HG02970 (cell line): ENCODE data around the gene MAP2K5.

Experiments used
- ATAC-seq: cut with Tn5 transposase; IDR thresholded peaks from one replicate; pipeline ENCODE4 v1.9.1; 2021; ENCODE audit warnings: mild to moderate bottlenecking, moderate library complexity, moderate number of reproducible peaks; ENCODE audit not compliant: unreplicated experiment, low FRiP score

Gene MAP2K5

GRCh38 chr15:67716171-67716570, 173.7 kb downstream of the MAP2K5 start:
- ATAC-seq: no peak

- ATAC-seq: no peak
Observed at GRCh38 chr15:67717776-67718175, 175.3 kb downstream of the MAP2K5 start.

DNA sequence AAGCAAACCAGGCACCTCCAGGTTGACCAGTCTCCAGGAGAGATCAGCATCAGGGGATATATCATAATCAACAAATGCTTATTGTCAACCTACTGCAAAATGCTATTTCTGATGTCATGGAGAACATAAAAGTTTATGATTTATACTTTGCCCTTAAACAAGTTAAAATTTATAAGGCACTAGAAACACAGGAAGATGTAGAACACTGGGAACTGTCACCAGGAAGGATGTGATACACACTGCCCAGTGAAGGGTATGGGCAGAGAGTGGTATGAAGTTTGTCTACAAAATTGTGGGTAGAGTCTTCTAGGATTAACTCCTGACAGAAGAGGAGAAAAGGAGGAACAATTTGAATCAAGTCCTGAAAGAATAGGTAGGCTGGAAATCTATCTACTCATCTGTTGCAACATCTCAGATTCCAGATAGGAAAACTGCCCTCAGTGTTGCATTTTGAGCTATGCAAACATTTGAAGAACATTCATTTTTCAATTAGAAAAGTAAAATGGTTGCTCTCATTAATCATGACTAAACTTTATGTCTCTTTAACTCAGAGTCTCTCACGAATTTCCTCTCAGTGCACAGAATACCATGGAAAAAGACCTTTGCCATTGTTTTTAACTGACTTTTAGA, 176.9 kb downstream of the MAP2K5 start:
- no peak for ATAC-seq

- no peak for ATAC-seq
Observed at GRCh38 chr15:67720556-67721175, 178.2 kb downstream of the MAP2K5 start.

DNA sequence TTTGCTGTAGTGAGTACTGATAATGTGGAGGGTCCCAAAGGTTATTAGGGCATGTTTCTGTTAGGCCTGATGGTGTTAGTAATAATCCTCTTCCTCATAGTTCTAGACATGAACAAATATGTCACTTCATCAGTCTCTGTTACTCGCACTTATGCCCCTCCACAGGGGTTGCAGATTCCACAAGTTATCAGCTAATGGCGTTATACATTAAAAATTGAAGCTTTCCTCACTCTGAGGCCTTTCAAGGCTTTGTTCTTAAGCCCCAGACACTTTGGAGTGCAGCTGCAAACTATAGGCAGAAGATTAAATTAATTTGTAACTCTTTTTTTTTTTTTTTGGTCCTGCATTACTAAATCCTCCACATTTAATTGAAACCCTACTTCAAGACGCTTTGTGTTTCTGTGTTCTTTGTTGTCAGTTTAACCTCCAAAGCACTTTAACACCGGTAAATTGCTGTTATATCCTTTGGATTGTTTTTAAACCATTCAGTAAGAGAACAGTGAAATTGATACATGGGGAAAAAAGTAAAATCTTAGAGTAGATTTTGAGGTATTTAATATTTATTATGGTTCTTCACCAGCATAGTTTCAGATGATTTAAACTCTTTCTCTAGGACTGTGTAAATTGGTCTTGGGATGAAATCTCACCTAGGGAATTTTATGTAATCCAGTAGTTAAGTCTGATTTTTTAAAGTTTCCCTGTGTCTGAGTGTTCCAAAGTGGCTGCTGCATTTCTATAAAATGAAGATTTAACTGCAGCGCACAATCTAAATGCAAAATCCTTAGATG, 179.7 kb downstream of the MAP2K5 start:
- ATAC-seq: no peak

GRCh38 chr15:67723294-67724024, 181.0 kb downstream of the MAP2K5 start:
- no peak for ATAC-seq

GRCh38 chr15:67724691-67725375, 182.3 kb downstream of the MAP2K5 start:
- no peak for ATAC-seq

GRCh38 chr15:67730135-67730534, 187.6 kb downstream of the MAP2K5 start:
- no peak for ATAC-seq

DNA sequence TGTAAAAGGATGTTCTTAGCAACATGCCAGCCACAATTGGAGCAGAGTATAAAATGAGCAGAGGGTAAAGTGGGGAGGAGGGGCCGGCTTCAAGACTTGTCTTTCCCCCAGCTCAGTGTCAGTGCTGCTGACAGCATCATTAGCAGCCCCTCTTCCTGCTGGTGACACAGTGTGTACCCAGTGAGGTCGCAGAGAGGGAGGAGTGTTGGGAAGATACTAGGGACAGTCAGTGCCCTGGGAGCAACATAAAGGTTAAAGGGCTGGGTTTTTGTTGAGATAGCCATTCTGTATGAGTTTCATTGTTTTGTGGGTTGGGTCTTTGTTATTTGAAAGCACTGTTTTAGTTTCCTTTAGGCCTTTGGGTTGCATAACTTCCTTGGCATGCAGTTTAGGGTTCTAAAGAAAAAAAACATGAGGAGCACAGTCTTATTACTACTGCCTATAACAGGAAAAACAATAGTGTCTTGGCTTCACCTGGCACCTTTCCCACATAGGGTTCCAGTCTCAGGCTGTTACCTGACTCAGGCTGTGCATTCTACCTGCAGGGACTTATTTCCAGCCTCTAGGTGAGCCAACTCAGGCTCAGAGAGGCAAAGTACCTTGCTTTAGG, 188.7 kb downstream of the MAP2K5 start:
- ATAC-seq: no peak

DNA sequence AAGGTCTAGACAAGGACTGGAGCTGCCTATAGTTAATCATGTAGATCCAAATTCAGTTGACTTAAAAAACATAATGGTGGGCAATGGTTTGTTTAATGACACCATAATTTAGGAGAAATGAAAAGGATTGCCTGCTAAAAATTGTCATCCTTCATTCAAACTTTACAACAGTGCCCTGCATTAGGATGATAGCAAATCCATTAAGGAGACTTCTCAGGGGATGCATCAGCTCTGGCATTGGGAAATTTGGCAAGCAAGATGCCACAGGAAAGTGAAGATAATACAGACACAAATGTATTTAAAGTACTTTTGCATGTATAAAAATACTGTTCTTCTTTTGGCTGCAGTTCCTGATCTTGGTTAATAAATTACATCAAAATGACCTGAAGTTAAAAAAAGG, 189.7 kb downstream of the MAP2K5 start:
- no peak for ATAC-seq

GRCh38 chr15:67732671-67733374, 190.3 kb downstream of the MAP2K5 start:
- no peak for ATAC-seq

DNA sequence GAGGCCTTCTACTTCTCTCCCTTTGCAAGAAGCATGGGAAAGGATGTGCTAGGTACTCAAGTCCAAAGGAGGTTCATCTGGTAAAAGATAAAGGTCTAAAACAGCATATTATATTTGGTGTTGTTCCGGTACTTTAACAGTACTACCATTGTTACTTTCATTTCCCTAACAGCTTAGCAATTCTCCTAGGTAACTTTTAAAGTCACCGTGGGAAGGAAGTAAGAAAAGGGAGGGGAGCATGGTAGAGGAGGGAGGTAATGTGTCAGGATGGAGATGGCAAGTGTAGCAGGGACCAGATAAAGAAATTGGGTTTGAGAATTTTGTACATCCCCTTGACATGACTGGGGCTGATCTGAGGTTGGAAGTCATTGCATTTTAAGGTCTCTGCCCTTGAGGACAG, 193.4 kb downstream of the MAP2K5 start:
- ATAC-seq: no peak

- ATAC-seq: no peak
Observed at GRCh38 chr15:67736810-67737209, 194.3 kb downstream of the MAP2K5 start.

GRCh38 chr15:67738056-67738455, 195.6 kb downstream of the MAP2K5 start:
- no peak for ATAC-seq

- ATAC-seq: no peak
Observed at GRCh38 chr15:67740405-67740804, 197.9 kb downstream of the MAP2K5 start.

DNA sequence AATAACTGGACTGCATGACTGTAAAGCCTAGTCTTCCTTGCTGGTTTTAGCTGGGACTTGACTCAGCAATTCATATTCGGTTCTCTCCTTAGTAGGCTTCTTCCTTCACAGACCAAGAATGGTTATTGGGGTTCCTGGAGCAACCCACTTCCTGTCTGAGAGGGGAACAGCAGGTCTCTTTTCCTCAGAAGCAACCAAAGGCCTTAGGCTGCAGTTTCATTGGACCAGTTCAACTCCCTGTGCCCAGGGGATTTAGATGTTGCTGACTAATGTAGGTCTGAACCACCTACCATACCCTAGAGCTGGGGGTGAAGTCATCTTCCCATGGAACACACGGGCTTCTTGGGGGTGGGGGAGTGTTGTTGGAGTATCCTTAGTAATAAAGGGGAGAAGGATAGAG, 198.8 kb downstream of the MAP2K5 start:
- ATAC-seq: no peak

- no peak for ATAC-seq
Observed at GRCh38 chr15:67743558-67743957, 201.1 kb downstream of the MAP2K5 start.

DNA sequence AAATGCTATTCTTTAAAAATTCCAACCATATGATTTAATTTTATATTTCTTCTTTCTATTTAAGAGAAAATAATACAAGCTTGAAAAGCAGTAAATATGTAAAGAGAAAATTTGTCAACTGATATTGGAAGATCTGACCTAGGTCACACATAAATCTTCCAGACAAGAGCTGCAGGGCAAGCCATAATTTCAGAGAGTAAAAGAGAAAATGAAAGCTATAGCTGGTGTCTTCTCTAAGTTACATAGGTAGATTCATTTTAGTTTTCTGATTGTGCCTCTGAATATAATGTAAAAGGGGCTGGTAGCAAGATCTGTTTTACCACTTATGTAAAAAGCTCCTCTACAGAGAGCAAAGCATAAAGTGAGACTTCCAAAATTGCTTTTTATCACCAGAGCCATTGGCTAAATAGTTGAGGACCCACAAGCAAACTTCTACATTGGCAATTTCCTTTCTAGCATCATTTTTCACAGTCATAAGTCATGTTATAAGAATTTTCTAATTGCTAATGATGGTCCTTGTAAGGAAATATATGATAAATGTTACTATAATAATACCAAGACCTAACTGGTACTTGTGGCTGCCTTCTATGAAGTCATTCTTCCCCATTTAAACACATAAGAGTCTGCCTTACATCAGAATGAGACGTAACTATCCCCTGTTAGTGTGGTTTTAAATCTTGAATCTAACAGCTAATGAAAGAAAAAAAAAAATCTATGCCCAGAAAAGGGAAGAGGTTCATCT, 202.0 kb downstream of the MAP2K5 start:
- no peak for ATAC-seq
